GM12878 (cell line): ENCODE measurements around the gene RBM12. TPM values are rescaled to one million over a fixed set of nuclear protein-coding genes. Genes with fewer than 3 reads are reported as not detected.

Experiments
- BACH1 ChIP-seq: fragments of 450-650 bp; IDR thresholded peaks from 2 replicates; pipeline ENCODE4 v1.6.1; 2017; ENCODE audit warnings: mild to moderate bottlenecking, borderline replicate concordance
- CBFB ChIP-seq: IDR thresholded peaks from 2 replicates; pipeline ENCODE4 v1.6.1; 2016; ENCODE audit warnings: antibody characterized with exemption, low read depth
- FOXM1 ChIP-seq: IDR thresholded peaks from 2 replicates; pipeline ENCODE4 v1.6.1; 2012; ENCODE audit warnings: low read depth, mild to moderate bottlenecking, inconsistent platforms, low read length, moderate library complexity
- HCFC1 ChIP-seq: fragments of 150-350 bp; IDR thresholded peaks from 2 replicates; pipeline ENCODE4 v1.6.1; 2014; ENCODE audit warnings: low read length
- IKZF1 ChIP-seq: fragments of 450-650 bp; conservative IDR thresholded peaks from 2 replicates; pipeline ENCODE4 v1.6.1; 2017; ENCODE audit warnings: antibody characterized with exemption, mild to moderate bottlenecking
- MTA3 ChIP-seq: IDR thresholded peaks from 2 replicates; pipeline ENCODE4 v1.6.1; 2012; ENCODE audit warnings: low read length, inconsistent platforms, borderline replicate concordance
- NR2C2 ChIP-seq: IDR thresholded peaks from 2 replicates; pipeline ENCODE4 v1.6.1; 2011; ENCODE audit warnings: borderline replicate concordance, low read depth; ENCODE audit not compliant: control insufficient read depth, insufficient read length
- PAX5 ChIP-seq: IDR thresholded peaks from 2 replicates; pipeline ENCODE4 v1.6.1; 2011; ENCODE audit warnings: low read depth, low read length, borderline replicate concordance
- SUZ12 ChIP-seq: fragments of 200-600 bp; sonication (generic); IDR thresholded peaks from one replicate; pipeline ENCODE4 v1.6.1; 2018; ENCODE audit warnings: antibody characterized with exemption, mild to moderate bottlenecking; ENCODE audit not compliant: unreplicated experiment
- polyA plus RNA-seq, 11 experiments: library from polyadenylated mRNA; depleted of rRNA in 4 of 11; unstranded in 6 of 11; stranded (reverse) in 5 of 11; fragments of >200 nt; fragmentation: Nextera tagmentation in 4 of 11; fragmentation: Illumina TruSeq in 1 of 11; extraction: Ambion mirVana in 4 of 11; extraction: Trizol in 1 of 11; gene quantifications; 1 replicate in 1 of 11; 2 replicates in 10 of 11; pipeline versions ENCODE4 v1.2.1 to v1.2.3, GENCODE V29; 2011 to 2016; ENCODE audit warnings: inconsistent platforms in 2 of 11, missing spikeins in 2 of 11, low read depth in 1 of 11
- total RNA-seq, 4 experiments: library from RNA; depleted of rRNA in 3 of 4; stranded (reverse); fragments of >200 nt in 3 of 4; fragmentation: Illumina TruSeq in 1 of 4; extraction: Trizol in 1 of 4; gene quantifications; 2 replicates each; pipeline versions ENCODE4 v1.2.1 to v1.2.3, GENCODE V29; 2013 to 2021
- TF ChIP-seq, protein P1 (sequence below): fragments of 450-650 bp; formaldehyde crosslinking; IDR thresholded peaks from 2 replicates; pipeline ENCODE4 v1.4.0; 2022; ENCODE audit warnings: mild to moderate bottlenecking, moderate library complexity
- TF ChIP-seq, protein P2 (sequence below): IDR thresholded peaks from 2 replicates; pipeline ENCODE4 v1.6.1; 2012; ENCODE audit warnings: low read depth, low read length, improper control_type of control experiment
- TF ChIP-seq, protein P3 (sequence below): fragments of 450-650 bp; IDR thresholded peaks from 2 replicates; pipeline ENCODE4 v1.6.1; 2017; ENCODE audit warnings: low read depth, mild to moderate bottlenecking, moderate library complexity
- TF ChIP-seq, protein P4 (sequence below): fragments of 450-650 bp; IDR thresholded peaks from 2 replicates; pipeline ENCODE4 v1.6.1; 2017; ENCODE audit warnings: mild to moderate bottlenecking, moderate library complexity

RBM12 gene
- total and polyA plus RNA-seq, 10 of the 15 experiments (the other 5 are each of a cell fraction or from before 2014, with no cell fraction given): 4.7 to 153 (median 58.5) TPM

DNA sequence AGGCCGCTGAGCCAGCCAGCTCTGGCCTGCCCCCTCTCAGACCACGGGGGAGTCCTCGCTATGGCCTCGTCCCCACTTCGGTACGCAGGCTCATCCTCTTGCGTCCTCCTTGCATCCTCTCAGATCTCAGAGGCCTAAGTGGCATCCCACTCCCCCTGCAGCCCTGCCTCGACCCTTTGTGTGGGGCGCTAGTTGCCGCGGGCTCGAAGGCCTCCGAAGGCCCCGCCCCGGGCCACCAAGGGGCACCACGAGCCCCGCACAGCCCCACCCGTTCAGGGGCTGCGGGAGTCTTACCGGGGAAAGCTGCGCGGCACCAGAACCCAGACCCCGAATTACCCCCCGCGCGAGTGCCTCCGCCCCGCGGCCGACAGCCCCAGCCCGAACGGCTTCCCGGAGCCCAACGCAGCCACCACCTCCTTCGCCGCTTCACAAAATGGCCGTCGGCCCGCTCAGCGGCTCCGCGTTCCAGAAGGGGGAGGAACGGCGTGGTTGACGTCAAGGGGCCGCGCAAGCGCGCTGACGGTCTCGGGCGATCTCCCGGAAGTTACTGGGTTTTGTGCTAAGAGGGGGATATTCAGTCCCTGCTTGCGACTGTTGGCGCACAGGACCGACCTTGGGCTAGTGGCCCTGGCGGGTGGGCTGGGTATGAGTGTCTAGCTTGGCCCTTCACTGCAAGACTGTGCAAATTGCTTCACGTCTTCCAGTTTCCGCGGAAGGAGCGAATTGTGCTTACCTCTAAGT is at the start of gene RBM12, which contains the start of gene CPNE1 (continued):
- TF ChIP-seq, protein P1, sequence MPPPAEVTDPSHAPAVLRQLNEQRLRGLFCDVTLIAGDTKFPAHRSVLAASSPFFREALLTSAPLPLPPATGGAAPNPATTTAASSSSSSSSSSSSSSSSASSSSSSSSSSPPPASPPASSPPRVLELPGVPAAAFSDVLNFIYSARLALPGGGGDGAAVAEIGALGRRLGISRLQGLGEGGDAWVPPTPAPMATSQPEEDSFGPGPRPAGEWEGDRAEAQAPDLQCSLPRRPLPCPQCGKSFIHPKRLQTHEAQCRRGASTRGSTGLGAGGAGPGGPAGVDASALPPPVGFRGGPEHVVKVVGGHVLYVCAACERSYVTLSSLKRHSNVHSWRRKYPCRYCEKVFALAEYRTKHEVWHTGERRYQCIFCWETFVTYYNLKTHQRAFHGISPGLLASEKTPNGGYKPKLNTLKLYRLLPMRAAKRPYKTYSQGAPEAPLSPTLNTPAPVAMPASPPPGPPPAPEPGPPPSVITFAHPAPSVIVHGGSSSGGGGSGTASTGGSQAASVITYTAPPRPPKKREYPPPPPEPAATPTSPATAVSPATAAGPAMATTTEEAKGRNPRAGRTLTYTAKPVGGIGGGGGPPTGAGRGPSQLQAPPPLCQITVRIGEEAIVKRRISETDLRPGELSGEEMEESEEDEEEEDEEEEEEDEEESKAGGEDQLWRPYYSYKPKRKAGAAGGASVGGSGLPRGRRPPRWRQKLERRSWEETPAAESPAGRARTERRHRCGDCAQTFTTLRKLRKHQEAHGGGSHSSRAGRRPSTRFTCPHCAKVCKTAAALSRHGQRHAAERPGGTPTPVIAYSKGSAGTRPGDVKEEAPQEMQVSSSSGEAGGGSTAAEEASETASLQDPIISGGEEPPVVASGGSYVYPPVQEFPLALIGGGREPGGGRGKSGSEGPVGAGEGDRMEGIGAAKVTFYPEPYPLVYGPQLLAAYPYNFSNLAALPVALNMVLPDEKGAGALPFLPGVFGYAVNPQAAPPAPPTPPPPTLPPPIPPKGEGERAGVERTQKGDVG (CRISPR knock-in tag): no peak
- TF ChIP-seq PAX5: 0 out of 2 replicates have a peak, but pooled peaks have one; percentile 7
- TF ChIP-seq, protein P2, sequence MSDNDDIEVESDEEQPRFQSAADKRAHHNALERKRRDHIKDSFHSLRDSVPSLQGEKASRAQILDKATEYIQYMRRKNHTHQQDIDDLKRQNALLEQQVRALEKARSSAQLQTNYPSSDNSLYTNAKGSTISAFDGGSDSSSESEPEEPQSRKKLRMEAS: peak; percentile 84
- no peak for TF ChIP-seq FOXM1
- TF ChIP-seq BACH1: no peak; the same call in none of the 2 replicates
- peak; percentile 71; the same call in 1 of the 2 replicates for TF ChIP-seq CBFB
- TF ChIP-seq, protein P3, sequence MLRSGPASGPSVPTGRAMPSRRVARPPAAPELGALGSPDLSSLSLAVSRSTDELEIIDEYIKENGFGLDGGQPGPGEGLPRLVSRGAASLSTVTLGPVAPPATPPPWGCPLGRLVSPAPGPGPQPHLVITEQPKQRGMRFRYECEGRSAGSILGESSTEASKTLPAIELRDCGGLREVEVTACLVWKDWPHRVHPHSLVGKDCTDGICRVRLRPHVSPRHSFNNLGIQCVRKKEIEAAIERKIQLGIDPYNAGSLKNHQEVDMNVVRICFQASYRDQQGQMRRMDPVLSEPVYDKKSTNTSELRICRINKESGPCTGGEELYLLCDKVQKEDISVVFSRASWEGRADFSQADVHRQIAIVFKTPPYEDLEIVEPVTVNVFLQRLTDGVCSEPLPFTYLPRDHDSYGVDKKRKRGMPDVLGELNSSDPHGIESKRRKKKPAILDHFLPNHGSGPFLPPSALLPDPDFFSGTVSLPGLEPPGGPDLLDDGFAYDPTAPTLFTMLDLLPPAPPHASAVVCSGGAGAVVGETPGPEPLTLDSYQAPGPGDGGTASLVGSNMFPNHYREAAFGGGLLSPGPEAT: peak; percentile 75; the same call in 1 of the 2 replicates
- TF ChIP-seq IKZF1: peak; percentile 69
- TF ChIP-seq MTA3: no peak
- TF ChIP-seq NR2C2: no peak
- TF ChIP-seq HCFC1: peak; percentile 49; the same call in 1 of the 2 replicates
- TF ChIP-seq SUZ12: no peak
- TF ChIP-seq, protein P4, sequence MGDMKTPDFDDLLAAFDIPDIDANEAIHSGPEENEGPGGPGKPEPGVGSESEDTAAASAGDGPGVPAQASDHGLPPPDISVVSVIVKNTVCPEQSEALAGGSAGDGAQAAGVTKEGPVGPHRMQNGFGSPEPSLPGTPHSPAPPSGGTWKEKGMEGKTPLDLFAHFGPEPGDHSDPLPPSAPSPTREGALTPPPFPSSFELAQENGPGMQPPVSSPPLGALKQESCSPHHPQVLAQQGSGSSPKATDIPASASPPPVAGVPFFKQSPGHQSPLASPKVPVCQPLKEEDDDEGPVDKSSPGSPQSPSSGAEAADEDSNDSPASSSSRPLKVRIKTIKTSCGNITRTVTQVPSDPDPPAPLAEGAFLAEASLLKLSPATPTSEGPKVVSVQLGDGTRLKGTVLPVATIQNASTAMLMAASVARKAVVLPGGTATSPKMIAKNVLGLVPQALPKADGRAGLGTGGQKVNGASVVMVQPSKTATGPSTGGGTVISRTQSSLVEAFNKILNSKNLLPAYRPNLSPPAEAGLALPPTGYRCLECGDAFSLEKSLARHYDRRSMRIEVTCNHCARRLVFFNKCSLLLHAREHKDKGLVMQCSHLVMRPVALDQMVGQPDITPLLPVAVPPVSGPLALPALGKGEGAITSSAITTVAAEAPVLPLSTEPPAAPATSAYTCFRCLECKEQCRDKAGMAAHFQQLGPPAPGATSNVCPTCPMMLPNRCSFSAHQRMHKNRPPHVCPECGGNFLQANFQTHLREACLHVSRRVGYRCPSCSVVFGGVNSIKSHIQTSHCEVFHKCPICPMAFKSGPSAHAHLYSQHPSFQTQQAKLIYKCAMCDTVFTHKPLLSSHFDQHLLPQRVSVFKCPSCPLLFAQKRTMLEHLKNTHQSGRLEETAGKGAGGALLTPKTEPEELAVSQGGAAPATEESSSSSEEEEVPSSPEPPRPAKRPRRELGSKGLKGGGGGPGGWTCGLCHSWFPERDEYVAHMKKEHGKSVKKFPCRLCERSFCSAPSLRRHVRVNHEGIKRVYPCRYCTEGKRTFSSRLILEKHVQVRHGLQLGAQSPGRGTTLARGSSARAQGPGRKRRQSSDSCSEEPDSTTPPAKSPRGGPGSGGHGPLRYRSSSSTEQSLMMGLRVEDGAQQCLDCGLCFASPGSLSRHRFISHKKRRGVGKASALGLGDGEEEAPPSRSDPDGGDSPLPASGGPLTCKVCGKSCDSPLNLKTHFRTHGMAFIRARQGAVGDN: peak; percentile 94
